A549 (cell line): ENCODE data around the gene PODXL2. TPM values are rescaled to one million over a fixed set of nuclear protein-coding genes. Genes with fewer than 3 reads are reported as not detected.

ENCODE experiments used
- ATAC-seq, 2 experiments: fragments of 200-7000 bp in 1 of 2; fragments of >200 bp in 1 of 2; cut with Nextera tagmentation in 1 of 2; cut with Tn5 transposase in 1 of 2; 3 replicates each; pipeline versions ENCODE4 v1.8.0 to v1.9.1; 2018 to 2020; ENCODE audit warnings: mild to moderate bottlenecking in 1 of 2, moderate library complexity in 1 of 2
- CTCF ChIA-PET: fragments of 300-600 bp; sonication (Branson Sonifier 250); formaldehyde crosslinking; extraction: SDS; loops from one replicate; lab custom pipeline; 2021; ENCODE audit warnings: antibody characterized with exemption, inconsistent platforms; lab: Yijun Ruan, JAX
- POLR2A ChIA-PET: fragments of 350-600 bp; formaldehyde crosslinking; extraction: SDS; loops from one replicate; lab custom pipeline; 2021; ENCODE audit warnings: antibody characterized with exemption, inconsistent platforms; lab: Yijun Ruan, JAX
- DNase-seq, 2 experiments: peaks; one replicate each; pipeline versions ENCODE4 v3.0.0 to v3.0.0-alpha.2; 2011 to 2016; ENCODE audit warnings: low read depth in 1 of 2, low spot score in 1 of 2
- FAIRE-seq: peaks from 2 replicates; lab custom pipeline; 2011; peaks lifted over from hg19 to GRCh38; lab: Jason Lieb, UNC
- H3K27ac ChIP-seq, 2 experiments: fragments of >200 bp; sonication (Bioruptor Twin); formaldehyde crosslinking; 3 replicates each; pipeline ENCODE4 v1.5.1; 2016 to 2017
- H3K4me1 ChIP-seq: fragments of >200 bp; sonication (Bioruptor Twin); formaldehyde crosslinking; 3 replicates; pipeline ENCODE4 v1.6.1; 2016
- H3K4me2 ChIP-seq: fragments of >200 bp; sonication (Bioruptor Twin); formaldehyde crosslinking; 3 replicates; pipeline ENCODE4 v1.6.1; 2016
- H3K4me3 ChIP-seq: fragments of >200 bp; sonication (Bioruptor Twin); formaldehyde crosslinking; 3 replicates; pipeline ENCODE4 v1.5.1; 2016
- H3K9me3 ChIP-seq: fragments of >200 bp; sonication (Bioruptor Twin); formaldehyde crosslinking; 3 replicates; pipeline ENCODE4 v1.6.1; 2016
- ATOH8 ChIP-seq: fragments of 250-450 bp; sonication (Bioruptor Pico); IDR thresholded peaks from 2 replicates; pipeline ENCODE4 v1.5.0; 2020; ENCODE audit warnings: low read depth, mild to moderate bottlenecking, moderate library complexity
- CHD2 ChIP-seq: fragments of 150-350 bp; IDR thresholded peaks from 2 replicates; pipeline ENCODE4 v1.6.1; 2014; ENCODE audit warnings: low read length; ENCODE audit not compliant: partially characterized antibody
- ELK1 ChIP-seq: fragments of 150-350 bp; IDR thresholded peaks from 2 replicates; pipeline ENCODE4 v1.6.1; 2014; ENCODE audit warnings: low read depth, mild to moderate bottlenecking, low read length
- ESRRA ChIP-seq: fragments of 150-350 bp; IDR thresholded peaks from 2 replicates; pipeline ENCODE4 v1.6.1; 2014; ENCODE audit warnings: mild to moderate bottlenecking, low read length, borderline replicate concordance
- FOSB ChIP-seq: fragments of 250-450 bp; sonication (Bioruptor Pico); IDR thresholded peaks from 2 replicates; pipeline ENCODE4 v1.5.0; 2020; ENCODE audit warnings: mild to moderate bottlenecking, moderate library complexity
- HDAC2 ChIP-seq: fragments of 200-600 bp; sonication (generic); IDR thresholded peaks from 2 replicates; pipeline ENCODE4 v1.6.1; 2016
- HMGXB4 ChIP-seq: fragments of 250-450 bp; sonication (Bioruptor Pico); IDR thresholded peaks from 2 replicates; pipeline ENCODE4 v1.5.0; 2021; ENCODE audit warnings: mild to moderate bottlenecking, moderate library complexity, borderline replicate concordance
- HOXA7 ChIP-seq: fragments of 250-450 bp; sonication (Bioruptor Pico); IDR thresholded peaks from 2 replicates; pipeline ENCODE4 v1.5.0; 2020; ENCODE audit warnings: mild to moderate bottlenecking, moderate library complexity
- JUN ChIP-seq, 2 experiments: fragments of >200 bp; sonication (Bioruptor Twin); formaldehyde crosslinking; IDR thresholded peaks; 2 replicates in 1 of 2; 3 replicates in 1 of 2; pipeline ENCODE4 v1.6.1; 2016 to 2017
- KDM1A ChIP-seq: fragments of 200-600 bp; sonication (generic); IDR thresholded peaks from 2 replicates; pipeline ENCODE4 v1.6.1; 2016; ENCODE audit warnings: low read depth, mild to moderate bottlenecking
- KDM5A ChIP-seq: fragments of 200-600 bp; sonication (generic); IDR thresholded peaks from 2 replicates; pipeline ENCODE4 v1.6.1; 2016; ENCODE audit warnings: antibody characterized with exemption, mild to moderate bottlenecking
- MAX ChIP-seq: IDR thresholded peaks from 2 replicates; pipeline ENCODE4 v1.6.1; 2012
- MYC ChIP-seq: IDR thresholded peaks from 2 replicates; pipeline ENCODE4 v1.6.1; 2012; ENCODE audit warnings: mild to moderate bottlenecking, inconsistent platforms, low read length, improper control_type of control experiment, borderline replicate concordance
- NFE2L2 ChIP-seq: fragments of 150-350 bp; conservative IDR thresholded peaks from 2 replicates; pipeline ENCODE4 v1.6.1; 2014; ENCODE audit warnings: low read length
- POLR2AphosphoS2 ChIP-seq: conservative IDR thresholded peaks from 2 replicates; pipeline ENCODE4 v1.6.1; 2012; ENCODE audit warnings: low read length, improper control_type of control experiment, inconsistent platforms
- RARB ChIP-seq: fragments of 250-450 bp; sonication (Bioruptor Pico); IDR thresholded peaks from 2 replicates; pipeline ENCODE4 v1.8.0; 2021; ENCODE audit warnings: mild to moderate bottlenecking, moderate library complexity
- RCOR1 ChIP-seq: fragments of 150-350 bp; IDR thresholded peaks from 2 replicates; pipeline ENCODE4 v1.6.1; 2014; ENCODE audit warnings: antibody characterized with exemption, low read length, low read depth
- RFX5 ChIP-seq: fragments of 450-650 bp; IDR thresholded peaks from 2 replicates; pipeline ENCODE4 v1.7.1; 2014; ENCODE audit warnings: antibody characterized with exemption, mild to moderate bottlenecking, moderate library complexity
- RNF2 ChIP-seq: fragments of 200-600 bp; sonication (generic); IDR thresholded peaks from 2 replicates; pipeline ENCODE4 v1.6.1; 2016; ENCODE audit warnings: low read depth, mild to moderate bottlenecking, antibody characterized with exemption, moderate library complexity, borderline replicate concordance
- SMC3 ChIP-seq: fragments of >200 bp; sonication (Bioruptor Twin); formaldehyde crosslinking; IDR thresholded peaks from 3 replicates; pipeline ENCODE4 v1.6.1; 2018; ENCODE audit warnings: inconsistent platforms
- SREBF2 ChIP-seq: fragments of 450-650 bp; IDR thresholded peaks from 2 replicates; pipeline ENCODE4 v1.6.1; 2014; ENCODE audit warnings: mild to moderate bottlenecking, moderate library complexity
- ZFP36 ChIP-seq: fragments of 450-650 bp; IDR thresholded peaks from 2 replicates; pipeline ENCODE4 v1.6.1; 2014; ENCODE audit warnings: borderline replicate concordance; ENCODE audit not compliant: partially characterized antibody
- ZNF302 ChIP-seq: fragments of 250-450 bp; sonication (Bioruptor Pico); IDR thresholded peaks from 2 replicates; pipeline ENCODE4 v1.9.0; 2021; ENCODE audit warnings: inconsistent platforms, mild to moderate bottlenecking, moderate library complexity
- ZSCAN20 ChIP-seq: fragments of 250-450 bp; sonication (Bioruptor Pico); IDR thresholded peaks from 2 replicates; pipeline ENCODE4 v1.8.0; 2022; ENCODE audit warnings: mild to moderate bottlenecking, moderate library complexity
- WGBS: methylation state at CpG from one replicate; pipeline ENCODE4 v1.1.6; 2017; ENCODE audit errors: missing lambda C conversion rate; 5-methylcytosine and 5-hydroxymethylcytosine counted together
- polyA plus RNA-seq, 4 experiments: library from polyadenylated mRNA; depleted of rRNA in 3 of 4; stranded (reverse); fragments of >200 nt; fragmentation: RNase III in 1 of 4; extraction: RNeasy Plus Mini Kit Qiagen cat#74134 plus additional on column Dnase treatment in 1 of 4; gene quantifications; 2 replicates in 3 of 4; 3 replicates in 1 of 4; pipeline ENCODE4 v1.2.3, GENCODE V29; 2011 to 2017
- TF ChIP-seq, protein P1 (sequence below): IDR thresholded peaks from 2 replicates; pipeline ENCODE4 v1.6.1; 2012; ENCODE audit warnings: low read depth, borderline replicate concordance
- TF ChIP-seq, protein P2 (sequence below): fragments of >200 bp; sonication (Bioruptor Twin); formaldehyde crosslinking; IDR thresholded peaks from 2 replicates; pipeline ENCODE4 v1.6.1; 2016

Gene PODXL2
- polyA plus RNA-seq, 2 of the 4 experiments (the other 2 are of a cell fraction), result 4.2 to 5.5 TPM

- DNase-seq, result no peak
- Histone ChIP-seq H3K27ac (no peak overlapping the region), H3K4me2 (no peak overlapping the region), H3K4me1 (peaks cover 25% of the 10 kb centered on the region), H3K9me3 (no peaks in the 10 kb centered on the region), H3K4me3 (no peak overlapping the region)
- TF ChIP-seq ESRRA (no peak), RFX5 (no peak), MYC (no peak), RNF2 (no peak), HOXA7 (CRISPR knock-in tag) (no peak), HDAC2 (no peak), JUN (IDR thresholded peaks at IDR 0.05) (no peak), ZSCAN20 (CRISPR knock-in tag) (no peak), KDM5A (no peak), SREBF2 (no peak)
- TF ChIP-seq, protein P1, sequence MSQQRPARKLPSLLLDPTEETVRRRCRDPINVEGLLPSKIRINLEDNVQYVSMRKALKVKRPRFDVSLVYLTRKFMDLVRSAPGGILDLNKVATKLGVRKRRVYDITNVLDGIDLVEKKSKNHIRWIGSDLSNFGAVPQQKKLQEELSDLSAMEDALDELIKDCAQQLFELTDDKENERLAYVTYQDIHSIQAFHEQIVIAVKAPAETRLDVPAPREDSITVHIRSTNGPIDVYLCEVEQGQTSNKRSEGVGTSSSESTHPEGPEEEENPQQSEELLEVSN, result no peak
- ATAC-seq, result no peak
- CTCF ChIA-PET, result no interaction called here
- no peak for FAIRE-seq
- 90% methylated on average over 13 of the region's 14 CpGs for WGBS
- POLR2A ChIA-PET, result no interaction called here
These were observed 82.9 kb downstream of the PODXL2 start for GRCh38 chr3:127711896-127712295.

DNA sequence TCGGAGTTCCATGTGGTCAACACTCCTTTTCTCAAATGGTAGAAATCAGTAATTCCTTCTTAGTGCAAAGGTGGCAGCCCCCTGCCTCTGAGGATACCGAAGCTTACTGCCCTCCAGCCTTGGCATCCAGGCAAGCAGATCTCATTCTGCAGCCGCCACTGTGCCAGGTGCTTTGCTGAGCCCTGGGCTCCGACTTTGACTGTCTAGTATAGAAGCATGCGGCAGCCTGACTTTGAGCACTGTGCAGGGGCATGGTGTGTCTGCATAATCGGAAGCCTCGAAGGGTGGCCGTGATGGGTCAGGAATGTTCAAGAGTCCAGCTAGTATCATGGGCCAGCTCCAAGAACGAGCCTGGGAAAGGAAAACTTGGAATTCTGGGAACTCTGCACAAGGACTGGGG lies 83.5 kb downstream of the PODXL2 start:
- WGBS, result 91% methylated on average over 7 of the region's 9 CpGs
- ChIA-PET POLR2A (no interaction called here), CTCF (interaction anchor here (0.9 kb wide), 1 partner anchor 31 kb away, joined by 3 read pairs; no protein-coding TSS in a partner anchor)
- DNase-seq, result no peak
- TF ChIP-seq KDM1A (no peak), ELK1 (no peak), SREBF2 (no peak), FOSB (CRISPR knock-in tag) (no peak), MAX (no peak), RCOR1 (no peak), RFX5 (no peak), SMC3 (no peak), ATOH8 (CRISPR knock-in tag) (no peak), RARB (CRISPR knock-in tag) (no peak)
- TF ChIP-seq, protein P2, sequence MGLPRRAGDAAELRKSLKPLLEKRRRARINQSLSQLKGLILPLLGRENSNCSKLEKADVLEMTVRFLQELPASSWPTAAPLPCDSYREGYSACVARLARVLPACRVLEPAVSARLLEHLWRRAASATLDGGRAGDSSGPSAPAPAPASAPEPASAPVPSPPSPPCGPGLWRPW, result no peak
- Histone ChIP-seq H3K4me3 (no peak overlapping the region), H3K9me3 (no peaks in the 10 kb centered on the region), H3K4me1 (peaks cover 25% of the 10 kb centered on the region), H3K4me2 (no peak overlapping the region), H3K27ac (no peak overlapping the region)
- no peak for ATAC-seq
- no peak for FAIRE-seq

DNA sequence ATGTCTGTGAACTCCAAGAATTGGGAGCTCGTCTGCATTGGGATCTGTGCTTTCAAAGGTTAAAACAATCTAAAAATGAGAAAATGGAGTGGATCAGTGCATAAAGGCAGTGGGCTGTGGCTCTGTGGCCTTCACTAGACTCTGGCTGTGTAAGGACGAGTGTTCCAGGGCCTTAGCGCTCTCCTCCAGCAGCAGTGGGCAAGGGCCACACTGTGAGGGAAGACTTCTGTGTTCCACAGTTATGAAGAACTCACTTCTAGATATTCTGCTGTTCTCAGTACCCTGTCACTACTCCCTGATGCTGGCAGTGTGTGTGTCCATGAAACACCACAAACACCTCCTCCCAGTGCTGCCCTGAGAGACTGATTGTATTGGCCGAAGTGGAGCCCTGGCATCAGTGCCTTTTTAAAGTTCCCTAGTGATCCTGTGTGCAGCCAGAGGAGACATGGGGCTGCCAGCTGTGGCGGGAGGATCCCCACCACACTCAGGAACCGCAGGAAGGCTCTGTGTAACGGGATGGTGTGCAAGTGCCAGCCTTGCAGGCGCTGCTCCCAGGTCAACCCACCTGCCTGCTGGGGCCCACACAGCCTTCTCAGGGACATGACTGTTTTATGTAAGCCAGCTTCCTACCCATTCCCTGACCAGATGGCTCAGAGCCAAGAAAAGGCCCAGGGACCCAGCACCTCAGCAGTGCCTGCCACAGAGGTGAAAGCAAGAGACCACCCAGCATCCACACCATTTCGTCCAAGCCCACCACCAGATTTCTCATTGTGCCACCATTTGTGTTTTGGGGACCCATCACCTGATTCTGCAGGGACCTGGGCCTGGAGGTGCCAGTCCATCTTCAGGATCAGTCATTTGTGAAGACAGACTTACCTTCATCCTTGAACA lies 84.1 kb downstream of the PODXL2 start:
- no peak overlapping the region for H3K4me2 ChIP-seq
- POLR2A ChIA-PET, result no interaction called here
- TF ChIP-seq SMC3 (no peak), CHD2 (no peak), HMGXB4 (CRISPR knock-in tag) (no peak), ZSCAN20 (CRISPR knock-in tag) (no peak), KDM1A (no peak), SREBF2 (no peak), MAX (no peak), ZNF302 (CRISPR knock-in tag) (no peak), ZFP36 (no peak), RARB (CRISPR knock-in tag) (no peak), NFE2L2 (no peak), RFX5 (no peak), RCOR1 (no peak), MYC (no peak), POLR2AphosphoS2 (no peak)
- TF ChIP-seq, protein P2, result no peak
- peaks cover 23% of the 10 kb centered on the region for H3K4me1 ChIP-seq
- no peaks in the 10 kb centered on the region for H3K9me3 ChIP-seq
- no peak overlapping the region for H3K4me3 ChIP-seq
- H3K27ac ChIP-seq, result no peak overlapping the region; a peak in 1 of 6 replicates
- DNase-seq (no peak), ATAC-seq (no peak), FAIRE-seq (no peak)
- 72% methylated on average over 5 of the region's 9 CpGs for WGBS
- CTCF ChIA-PET, result interaction anchor here (0.9 to 1.4 kb wide), 2 partner anchors 17 to 30 kb away, joined by 3 to 4 read pairs; no protein-coding TSS in a partner anchor
